Activated CD8-positive, alpha-beta memory T cell treated with anti-CD3 and anti-CD28 coated beads for 4 hours (primary cell): ENCODE data around the gene SCN9A.
"Not testable (repeated sequence)": the region's sequence is repeated elsewhere in the genome, so short reads cannot be mapped to it uniquely, and the experiment has no call there.

Experiments
- DNase-seq, 2 donors: peaks; one replicate each; pipeline ENCODE4 v3.0.0-alpha.2; 2020; ENCODE audit warnings: low read depth in 2 of 2

The SCN9A gene

DNA sequence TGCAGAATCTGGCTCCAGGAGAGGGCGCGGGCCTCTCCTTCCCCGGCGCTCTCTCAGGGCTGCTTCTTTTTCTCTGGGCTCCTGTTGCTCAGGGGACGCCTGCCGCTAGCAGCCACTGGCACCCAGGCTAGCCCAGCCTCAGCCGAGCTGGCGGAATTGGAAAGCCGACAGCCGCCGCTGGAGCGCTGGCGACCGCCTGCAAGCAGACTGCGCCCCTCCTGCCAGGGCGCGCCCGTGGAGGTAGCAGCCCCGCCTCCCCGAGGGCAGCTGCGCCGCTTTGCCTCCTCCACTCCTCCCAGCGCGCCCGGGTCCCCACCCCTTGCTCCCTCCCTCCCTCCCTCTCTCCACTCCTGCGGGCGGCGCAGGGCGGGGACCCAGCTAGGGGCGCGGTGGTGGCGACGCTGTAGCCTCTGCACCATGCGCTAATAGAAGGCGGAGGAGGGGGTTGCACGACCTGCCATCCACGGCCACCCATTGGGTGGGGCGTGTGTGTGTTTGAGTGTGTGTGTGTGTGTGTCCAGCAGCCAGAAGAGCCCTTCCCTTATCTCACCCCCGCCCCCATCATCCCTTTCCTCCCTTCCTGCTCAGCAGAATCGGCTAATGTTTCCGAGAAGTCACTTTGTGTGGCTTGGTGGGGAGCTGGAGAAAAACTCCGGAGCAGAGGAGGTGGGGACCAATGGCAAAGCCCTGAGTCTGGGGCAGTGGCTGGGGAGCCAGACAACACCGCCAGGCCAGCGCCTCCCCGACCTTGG, at the start of gene SCN9A:
SCN9A (minus strand) TSS at position 209 of the 752 bp plus-strand sequence. CDS start 64,188 bp downstream, outside the sequence.
- DNase-seq: no peak

DNA sequence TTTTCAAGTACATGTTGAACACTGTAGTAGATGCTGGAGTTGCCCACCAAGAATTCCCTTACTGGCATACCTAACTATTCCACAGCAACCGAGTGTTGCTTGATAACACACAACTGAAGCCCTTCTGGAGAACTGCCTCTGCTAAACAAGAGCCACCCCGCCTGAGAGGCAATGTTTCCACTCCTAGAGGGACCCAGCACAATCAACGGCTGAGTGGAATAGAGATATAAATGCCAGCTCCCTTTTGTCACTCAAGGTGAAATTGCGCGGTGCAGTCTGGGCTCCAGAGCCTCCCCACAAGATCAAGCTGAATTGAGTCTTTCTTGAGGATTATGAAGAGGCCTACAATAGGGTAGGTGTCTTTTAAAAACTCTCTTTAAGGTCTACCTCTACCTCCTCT, 49.1 kb upstream of the SCN9A start:
- no peak for DNase-seq

DNA sequence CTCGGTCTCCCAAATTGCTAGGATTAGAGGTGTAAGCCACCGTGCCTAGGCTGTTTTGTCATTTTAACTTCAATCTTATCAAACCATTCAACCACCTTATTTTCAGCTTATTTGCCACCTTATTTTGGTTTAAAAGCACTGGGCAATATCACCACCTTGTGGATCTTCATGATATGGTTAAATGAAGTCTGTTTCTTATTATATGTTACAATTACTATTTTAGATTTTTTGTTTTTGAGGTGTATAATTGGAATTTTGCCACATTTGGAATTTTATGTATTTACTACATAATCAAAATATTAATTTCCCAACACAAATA, 43.8 kb upstream of the SCN9A start:
- DNase-seq: no peak

DNA sequence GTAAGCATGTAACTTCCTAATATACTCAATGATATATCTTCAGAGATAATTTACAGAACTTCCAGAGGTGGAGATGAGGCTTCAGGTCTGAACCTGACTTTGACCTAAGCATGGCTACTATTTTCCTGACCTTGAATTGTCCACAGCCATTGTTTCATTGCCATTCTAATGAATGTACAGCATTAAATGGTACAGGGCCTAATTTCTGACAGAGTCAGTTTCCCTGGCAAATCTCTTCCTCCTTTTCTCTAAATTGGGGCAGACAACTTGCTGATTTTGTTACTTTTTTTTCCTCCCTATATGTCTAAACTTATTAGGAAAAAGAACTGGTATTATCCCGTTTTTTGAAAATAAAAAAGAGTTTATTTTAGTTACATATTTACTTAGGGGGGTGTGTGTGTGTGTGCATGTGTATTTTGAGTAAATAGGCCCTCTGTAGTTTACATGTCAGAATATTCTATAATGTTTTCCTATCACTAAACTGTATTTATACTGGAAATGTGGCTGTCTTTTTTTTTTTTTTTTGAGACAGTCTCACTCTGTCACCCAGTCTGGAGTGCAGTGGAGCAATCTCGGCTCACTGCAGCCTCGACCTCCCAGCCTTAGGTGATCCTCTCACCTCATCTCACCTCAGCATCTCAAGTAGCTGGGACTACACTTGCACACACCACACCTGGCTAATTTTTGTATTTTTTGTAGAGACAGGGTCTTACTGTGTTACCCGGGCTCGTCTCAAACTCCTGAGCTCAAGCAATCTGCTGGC, 43.3 kb upstream of the SCN9A start:
- DNase-seq: no peak

DNA sequence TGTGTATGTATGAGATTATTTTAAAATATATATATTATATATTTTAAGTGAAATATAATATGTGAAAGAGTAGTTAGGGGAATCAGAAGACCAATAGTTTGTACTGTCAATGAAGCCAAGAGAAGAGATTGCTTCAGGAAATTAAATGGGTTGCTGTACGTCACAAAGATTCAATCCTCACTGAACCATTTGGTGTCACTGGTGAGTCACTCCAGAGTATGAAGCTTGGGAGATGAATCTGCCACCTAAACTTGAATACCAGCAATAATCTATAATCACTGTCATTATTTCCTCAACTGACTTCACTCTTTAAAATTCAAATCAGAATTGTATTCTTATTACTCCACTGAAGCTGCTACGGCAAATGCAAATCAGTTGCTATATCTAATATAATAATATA, 41.9 kb upstream of the SCN9A start:
- no peak for DNase-seq

DNA sequence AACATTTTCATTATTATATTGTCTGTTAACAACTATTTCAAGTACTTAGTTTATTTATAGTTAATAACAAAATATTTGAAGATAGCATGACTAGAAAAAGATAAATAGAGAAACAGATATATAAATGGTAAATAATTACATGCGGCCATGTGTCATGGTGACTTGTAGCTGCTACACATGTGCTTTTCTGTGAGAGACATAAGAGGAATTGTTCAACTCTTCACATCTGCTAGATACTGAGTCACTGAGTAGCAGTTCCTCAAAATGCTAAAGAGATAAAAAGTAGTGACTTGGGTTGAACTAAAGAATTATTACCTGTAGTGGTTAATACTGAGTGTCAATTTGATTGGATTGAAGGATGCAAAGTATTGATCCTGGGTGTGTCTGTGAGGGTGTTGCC, 37.5 kb upstream of the SCN9A start:
- no peak for DNase-seq

DNA sequence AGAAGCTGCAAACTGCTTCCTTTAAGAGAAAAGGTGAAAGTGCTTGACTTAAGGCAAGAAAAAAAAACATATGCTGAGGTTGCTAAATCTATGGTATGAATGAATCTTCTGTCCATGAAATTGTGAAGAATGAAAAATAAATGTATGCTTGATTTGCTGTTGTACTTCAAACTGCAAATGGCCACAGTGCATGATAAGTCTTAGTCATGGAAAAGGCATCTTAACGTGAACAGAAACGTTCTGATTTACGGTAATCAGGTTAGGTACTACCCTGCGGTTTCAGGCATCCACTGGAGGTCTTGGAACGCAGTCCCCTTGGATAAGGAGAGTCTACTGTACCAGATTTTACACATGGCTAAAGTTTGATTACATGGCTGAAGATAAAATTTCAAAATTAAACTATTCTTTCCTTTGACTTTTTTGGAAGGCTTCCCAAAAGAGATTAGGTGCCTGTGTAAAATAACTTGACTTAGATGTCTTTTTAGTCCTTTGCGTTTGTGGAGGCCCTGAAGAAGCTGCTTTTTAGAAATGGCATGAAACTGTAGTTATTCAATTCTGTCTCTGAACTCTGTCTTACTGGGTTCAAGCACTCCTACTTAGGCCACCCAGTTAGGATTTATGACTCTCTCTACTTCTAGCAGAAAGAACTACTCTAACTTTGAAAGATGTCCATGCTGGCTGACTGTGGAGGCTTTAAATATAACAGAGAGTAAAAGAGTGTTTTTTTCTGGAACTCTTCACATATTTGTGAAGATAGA, 35.9 kb upstream of the SCN9A start:
- no peak for DNase-seq

DNA sequence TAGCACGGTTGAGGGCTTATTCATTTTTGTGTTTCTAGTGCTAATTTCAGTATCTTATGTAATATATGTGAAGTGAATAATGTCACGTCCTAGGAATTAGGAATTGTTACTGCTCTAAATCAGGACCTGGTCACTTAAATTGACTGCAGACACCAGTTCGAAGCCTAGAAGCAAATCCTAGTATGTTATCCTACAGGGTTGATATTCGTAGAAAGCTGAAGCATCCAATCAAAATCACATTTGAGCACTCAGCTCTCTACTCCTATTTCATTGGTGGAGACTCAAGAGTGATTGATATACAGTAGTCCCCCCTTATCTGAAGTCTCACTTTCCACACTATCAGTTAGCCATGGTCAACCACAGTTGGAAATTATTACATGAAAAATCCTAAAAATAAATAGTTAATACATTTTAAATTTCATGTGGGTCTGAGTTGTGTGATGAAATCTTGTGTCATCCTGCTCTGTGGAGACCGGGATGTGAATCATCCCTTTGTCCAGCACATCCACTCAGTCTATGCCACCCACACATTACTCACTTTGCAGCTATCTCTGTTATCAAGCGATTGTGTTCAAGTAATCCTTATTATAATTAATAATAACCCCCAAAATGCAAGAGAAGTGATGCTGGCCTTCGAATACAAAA, 35.2 kb upstream of the SCN9A start:
- no peak for DNase-seq

DNA sequence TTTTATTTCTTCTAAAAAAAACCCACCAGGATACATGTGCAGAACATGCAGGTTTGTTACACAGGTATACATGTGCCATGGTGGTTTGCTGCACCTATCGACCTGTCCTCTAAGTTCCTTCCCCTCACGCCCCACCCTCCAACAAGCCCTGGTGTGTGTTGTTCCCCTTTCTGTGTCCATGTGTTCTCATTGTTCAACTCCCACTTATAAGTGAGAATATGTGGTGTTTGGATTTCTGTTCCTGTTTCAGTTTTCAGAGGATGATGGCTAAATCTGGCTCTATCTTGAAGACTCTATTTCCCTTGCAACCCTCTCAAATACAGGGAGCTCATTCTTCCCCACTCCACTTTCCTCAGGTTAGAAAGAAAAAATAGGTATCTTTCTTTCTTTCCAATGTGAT, 32.0 kb upstream of the SCN9A start:
- DNase-seq: not testable (repeated sequence)

DNA sequence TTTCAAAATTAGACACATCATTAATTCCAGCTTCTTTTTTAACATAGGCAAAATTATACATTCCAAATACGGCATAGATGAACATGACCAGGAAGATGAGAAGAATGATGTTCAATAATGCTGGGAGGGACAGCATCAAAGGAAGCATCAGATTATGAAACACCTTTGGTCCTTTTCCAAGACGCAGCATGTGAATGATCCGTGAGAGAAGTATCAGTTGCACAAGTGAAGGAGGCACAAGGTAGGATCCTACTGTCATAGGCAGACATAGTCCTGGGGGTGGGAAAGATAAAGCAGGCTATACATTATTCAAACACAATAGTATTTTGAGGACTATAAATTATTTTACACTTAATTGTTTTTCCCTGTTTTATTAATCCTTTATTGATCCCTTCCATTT, 30.6 kb upstream of the SCN9A start:
- no peak for DNase-seq

DNA sequence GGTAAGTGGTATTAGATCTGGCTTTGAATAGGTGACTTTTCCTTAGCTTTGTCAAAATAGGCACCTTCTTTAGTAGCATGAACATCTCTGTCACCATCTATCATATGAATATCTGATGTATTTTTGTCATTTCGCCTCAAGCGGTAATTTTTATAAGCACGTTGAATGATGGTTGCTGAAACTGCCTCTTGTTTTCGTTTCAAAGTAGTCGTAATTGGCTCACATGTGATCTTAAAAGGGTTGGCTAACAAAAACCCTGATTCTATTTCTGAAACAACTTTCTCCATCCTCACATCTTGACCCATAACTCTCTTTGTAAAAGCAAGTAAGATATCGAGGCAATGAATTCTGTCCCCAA, 29.8 kb upstream of the SCN9A start:
- no peak for DNase-seq

DNA sequence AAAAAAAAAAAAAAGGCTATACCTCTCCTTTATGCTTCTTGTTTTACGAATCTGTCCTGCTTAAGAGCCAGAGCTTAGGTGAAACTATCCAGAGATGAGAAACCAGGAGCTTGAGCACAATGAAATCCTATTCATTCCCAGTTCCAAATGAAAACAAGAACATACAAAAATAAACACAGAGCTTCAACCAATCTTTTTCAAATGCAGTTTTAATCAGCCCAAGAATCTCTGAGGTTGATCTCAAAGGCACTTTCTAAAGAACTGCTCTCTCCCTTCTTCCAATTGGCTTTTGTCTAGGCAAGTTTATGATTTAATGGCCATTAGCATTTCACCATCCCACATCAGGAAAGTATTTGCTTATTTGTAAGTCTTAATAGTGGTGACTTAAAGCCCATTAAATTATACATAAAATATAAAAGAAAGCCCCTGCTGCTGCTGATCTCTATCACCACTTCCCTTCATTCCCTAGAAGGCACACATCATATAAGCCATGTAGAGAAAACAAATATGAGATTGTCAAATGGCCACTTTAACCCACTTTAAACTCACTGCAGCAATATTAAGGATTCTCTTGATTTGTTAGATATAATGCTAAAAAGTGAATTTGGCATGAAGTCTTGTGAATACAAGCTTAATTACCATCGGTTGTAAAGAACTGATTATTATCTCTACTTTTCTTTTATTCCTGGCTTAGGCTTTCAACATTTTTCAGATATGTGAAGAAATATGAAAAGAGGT, 29.3 kb upstream of the SCN9A start:
- no peak for DNase-seq

DNA sequence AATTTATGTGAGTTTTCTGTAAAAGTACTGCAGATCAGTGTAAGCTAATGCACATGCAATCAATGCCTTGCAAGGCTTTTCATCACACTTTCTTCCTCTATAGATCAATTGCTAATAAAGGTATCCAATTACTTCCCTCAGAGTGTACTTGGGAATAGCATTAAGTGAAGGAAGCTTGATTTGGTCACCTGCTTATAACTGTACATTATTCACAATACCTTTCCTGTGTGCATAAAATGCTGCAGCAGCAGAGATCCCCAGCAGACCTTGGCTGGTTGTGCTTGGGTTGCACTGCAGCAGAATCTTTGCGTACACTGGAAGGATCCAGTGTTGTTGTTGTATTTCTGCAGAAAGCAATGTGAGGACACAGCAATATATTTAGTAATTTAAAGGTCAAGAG, 18.5 kb upstream of the SCN9A start:
- DNase-seq: no peak

DNA sequence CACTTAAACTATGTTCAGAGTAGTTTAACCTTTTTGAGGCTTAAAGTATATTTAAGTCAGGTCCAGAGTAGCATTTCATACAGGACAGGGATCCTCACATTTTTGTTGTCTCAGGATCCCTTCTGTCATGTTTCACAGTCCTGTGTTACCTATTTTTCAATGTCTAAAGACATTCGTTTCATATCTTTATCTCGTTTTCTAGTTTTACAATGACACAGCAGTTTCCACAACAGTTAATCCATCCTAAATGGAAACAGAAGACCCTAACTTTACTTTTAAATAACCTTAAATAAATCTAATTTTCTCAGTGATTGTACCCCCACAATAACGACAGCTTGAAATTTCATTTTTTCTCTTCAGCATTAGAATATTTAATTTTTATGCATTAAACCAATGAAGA, 17.3 kb upstream of the SCN9A start:
- no peak for DNase-seq

DNA sequence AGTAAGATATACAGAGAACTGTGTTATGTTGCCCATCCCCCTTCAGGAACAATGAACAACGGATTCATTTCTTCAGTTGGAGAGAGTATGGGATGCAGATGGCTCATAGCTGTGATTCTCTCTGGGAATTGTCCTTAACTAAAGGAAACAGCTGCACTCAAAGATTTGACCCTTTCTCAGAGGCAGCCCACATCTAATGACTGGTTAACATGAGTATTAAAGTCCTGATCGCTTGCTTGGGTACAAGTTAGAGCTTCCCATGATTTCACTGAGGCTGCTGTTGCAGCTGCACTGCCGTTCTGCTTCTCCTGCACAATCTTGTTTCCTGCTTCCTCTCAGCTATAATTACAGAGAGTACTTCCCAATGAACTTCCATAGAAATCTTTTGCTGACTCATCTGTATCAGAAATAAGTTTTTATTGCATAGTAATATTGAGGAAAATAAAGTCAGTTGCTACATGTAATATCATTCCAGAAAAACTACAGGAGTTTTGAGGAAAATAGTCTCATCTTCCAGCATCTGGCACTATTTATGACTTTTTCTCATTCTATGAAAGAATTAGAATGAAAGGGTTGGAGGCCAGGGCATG, 12.8 kb upstream of the SCN9A start:
- no peak for DNase-seq

DNA sequence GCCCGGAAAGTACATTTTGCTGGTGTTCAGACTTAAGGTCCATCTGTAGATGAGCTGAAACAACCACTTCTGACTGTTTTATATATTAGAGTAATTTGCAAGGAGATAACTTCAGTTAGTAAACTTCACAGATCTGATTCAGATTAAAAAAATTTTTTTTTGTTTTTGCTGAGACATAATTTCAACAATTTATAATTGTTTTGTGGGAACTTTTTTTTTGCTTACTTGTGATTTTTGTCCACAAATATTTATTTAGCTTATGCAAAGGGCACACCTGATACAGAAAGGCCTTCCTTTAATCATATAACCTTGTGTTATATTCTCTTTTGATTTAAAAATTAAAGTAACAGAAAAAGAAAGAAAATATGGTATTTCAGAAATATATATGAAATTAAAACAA, 9.6 kb upstream of the SCN9A start:
- DNase-seq: no peak

DNA sequence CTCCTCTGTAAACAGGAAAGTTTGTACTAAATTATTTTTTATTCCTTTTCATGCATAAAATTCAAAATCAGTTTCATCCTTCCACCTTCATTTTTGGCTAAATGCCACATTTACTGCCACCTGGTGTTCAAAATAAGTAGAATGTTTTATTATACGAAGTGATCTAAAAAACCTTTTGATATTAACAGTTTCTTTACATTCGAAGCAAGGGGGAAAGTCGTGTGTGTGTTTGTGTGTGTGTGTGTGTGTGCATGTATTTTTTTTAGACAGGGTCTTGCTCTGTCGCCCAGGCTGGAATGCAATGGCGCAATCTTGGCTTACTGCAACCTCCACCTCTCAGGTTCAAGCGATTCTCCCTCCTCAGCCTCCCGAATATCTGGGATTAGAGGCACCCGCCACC, 9.0 kb upstream of the SCN9A start:
- no peak for DNase-seq

DNA sequence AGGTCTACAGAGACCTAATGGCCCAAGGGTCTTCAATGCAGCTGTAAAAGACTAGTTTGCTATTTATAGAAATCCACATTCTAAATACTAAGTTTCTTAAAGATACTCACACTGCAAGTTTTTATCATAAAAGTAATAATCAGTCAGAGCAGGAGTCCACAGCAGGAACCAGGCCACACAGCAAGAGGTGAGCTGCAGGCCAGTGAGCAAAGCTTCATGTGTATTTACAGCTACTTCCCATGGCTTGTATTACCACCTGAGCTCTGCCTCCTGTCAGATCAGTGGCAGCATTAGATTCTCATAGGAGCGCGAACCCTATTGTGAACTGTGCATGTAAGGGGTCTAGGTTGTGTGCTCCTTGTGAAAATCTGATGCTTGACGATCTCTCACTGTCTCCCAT, 6.7 kb upstream of the SCN9A start:
- DNase-seq: no peak

DNA sequence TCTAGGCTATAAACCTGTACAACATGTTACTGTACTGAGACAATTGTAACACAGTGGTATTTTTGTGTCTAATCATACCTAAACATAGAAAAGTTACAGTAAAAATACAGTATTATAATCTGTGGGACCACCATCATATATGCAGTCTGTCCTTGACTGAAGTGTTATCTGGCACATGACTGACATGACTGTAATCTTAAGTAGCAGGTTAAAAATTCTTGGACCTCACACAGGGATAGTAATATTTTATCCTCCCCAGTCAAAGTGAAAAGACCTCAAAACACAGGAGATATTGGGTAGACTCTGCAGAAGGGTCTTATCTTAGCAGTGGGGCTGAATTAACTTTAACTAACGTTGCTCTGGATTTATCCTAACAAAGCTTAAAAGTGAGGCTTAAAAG, 4.9 kb upstream of the SCN9A start:
- no peak for DNase-seq

DNA sequence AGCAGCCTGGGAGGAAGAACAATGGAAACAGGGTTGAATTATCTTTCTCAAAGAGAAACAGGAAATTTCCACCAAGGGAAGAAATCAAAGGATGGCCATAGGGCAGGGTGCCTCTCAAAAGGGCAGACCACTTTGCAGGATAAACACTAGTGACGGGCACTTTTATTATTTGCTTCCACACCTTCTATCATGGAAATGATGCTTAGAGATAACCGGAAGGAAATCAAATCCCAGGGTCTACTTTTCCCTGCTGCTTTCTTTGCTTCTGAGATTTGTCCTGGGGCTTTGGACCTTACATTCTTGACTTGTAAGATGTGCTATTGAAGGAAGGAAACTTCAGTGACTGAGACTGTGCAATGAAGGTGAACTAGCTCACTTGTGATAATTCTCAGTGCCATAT, 1.1 kb upstream of the SCN9A start:
- DNase-seq: no peak

DNA sequence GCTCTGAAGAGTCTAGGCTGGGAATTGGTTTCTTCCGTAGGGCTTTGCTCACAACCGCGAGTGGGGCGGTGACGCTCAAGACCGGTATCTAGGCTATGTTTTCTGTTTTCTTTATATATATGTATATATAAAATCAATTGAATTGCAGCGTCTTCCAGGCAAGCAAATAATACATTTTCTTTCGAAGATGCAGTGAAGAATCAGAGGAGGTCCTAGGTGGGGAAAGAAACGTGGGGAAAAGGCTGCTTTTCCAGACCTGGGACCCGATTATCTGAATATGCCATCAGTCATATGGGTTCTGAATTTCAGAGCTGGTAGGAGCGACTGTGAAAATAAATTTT, 714 bp upstream of the SCN9A start:
- no peak for DNase-seq
